HepG2 (cell line): ENCODE data around the gene TAS2R60. TPM values are rescaled to one million over a fixed set of nuclear protein-coding genes. Genes with fewer than 3 reads are reported as not detected.

Experiments used
- ARID2 ChIP-seq: sonication (generic); formaldehyde crosslinking; IDR thresholded peaks from 2 replicates; pipeline ENCODE4 v1.8.1; 2022; ENCODE audit warnings: mild to moderate bottlenecking, missing genetic modification reagents, borderline replicate concordance
- CAMTA2 ChIP-seq: sonication (generic); formaldehyde crosslinking; IDR thresholded peaks from 2 replicates; pipeline ENCODE4 v1.4.0; 2020; ENCODE audit warnings: mild to moderate bottlenecking, missing genetic modification reagents, borderline replicate concordance
- DMAP1 ChIP-seq: IDR thresholded peaks from 2 replicates; pipeline ENCODE4 v1.6.1; 2016
- ELF4 ChIP-seq: sonication (generic); formaldehyde crosslinking; IDR thresholded peaks from 2 replicates; pipeline ENCODE4 v1.5.0; 2020; ENCODE audit warnings: missing genetic modification reagents, mild to moderate bottlenecking, moderate library complexity, borderline replicate concordance
- MAF1 ChIP-seq: sonication (generic); formaldehyde crosslinking; IDR thresholded peaks from 2 replicates; pipeline ENCODE4 v1.5.0; 2020; ENCODE audit warnings: missing genetic modification reagents, borderline replicate concordance
- NFIB ChIP-seq: sonication (generic); formaldehyde crosslinking; IDR thresholded peaks from 2 replicates; pipeline ENCODE4 v1.9.0; 2021; ENCODE audit warnings: missing genetic modification reagents, mild to moderate bottlenecking, borderline replicate concordance
- YEATS4 ChIP-seq: sonication (generic); formaldehyde crosslinking; IDR thresholded peaks from 2 replicates; pipeline ENCODE4 v1.4.0; 2020; ENCODE audit warnings: missing genetic modification reagents, borderline replicate concordance
- ZNF256 ChIP-seq: sonication (generic); formaldehyde crosslinking; conservative IDR thresholded peaks from 2 replicates; pipeline ENCODE4 v1.4.0; 2020; ENCODE audit warnings: missing genetic modification reagents
- ZNF33B ChIP-seq: sonication (generic); formaldehyde crosslinking; IDR thresholded peaks from 2 replicates; pipeline ENCODE4 v1.5.1; 2020; ENCODE audit warnings: mild to moderate bottlenecking, missing genetic modification reagents
- ZNF496 ChIP-seq: sonication (generic); formaldehyde crosslinking; IDR thresholded peaks from 2 replicates; pipeline ENCODE4 v1.8.1; 2023; ENCODE audit warnings: mild to moderate bottlenecking, moderate library complexity, missing genetic modification reagents; ENCODE audit not compliant: insufficient replicate concordance
- ZNF674 ChIP-seq: sonication (generic); formaldehyde crosslinking; IDR thresholded peaks from 2 replicates; pipeline ENCODE4 v1.5.0; 2020; ENCODE audit warnings: low read depth, mild to moderate bottlenecking, missing genetic modification reagents
- polyA plus RNA-seq, 8 experiments: library from polyadenylated mRNA; depleted of rRNA in 3 of 8; stranded (reverse) in 7 of 8; unstranded in 1 of 8; fragments of >200 nt; fragmentation: Illumina TruSeq in 4 of 8; extraction: Trizol in 4 of 8; gene quantifications; 2 replicates each; pipeline versions ENCODE4 v1.2.1 to v1.2.3, GENCODE V29; 2011 to 2016; ENCODE audit warnings: low read depth in 4 of 8, missing spikeins in 1 of 8, mixed read lengths in 1 of 8; ENCODE audit not compliant: insufficient read depth in 1 of 8
- total RNA-seq, 5 experiments: library from RNA; depleted of rRNA; stranded (reverse); fragments of >200 nt; fragmentation: Illumina TruSeq; extraction: Trizol; gene quantifications; 2 replicates each; pipeline ENCODE4 v1.2.3, GENCODE V29; 2016; ENCODE audit warnings: low read depth in 1 of 5
- TF ChIP-seq, protein P1 (sequence below): sonication (generic); formaldehyde crosslinking; IDR thresholded peaks from 2 replicates; pipeline ENCODE4 v1.5.0; 2020; ENCODE audit warnings: mild to moderate bottlenecking, missing genetic modification reagents, borderline replicate concordance
- TF ChIP-seq, protein P2 (sequence below): sonication (generic); formaldehyde crosslinking; IDR thresholded peaks from 2 replicates; pipeline ENCODE4 v1.5.1; 2020; ENCODE audit warnings: missing genetic modification reagents, mild to moderate bottlenecking, borderline replicate concordance
- TF ChIP-seq, protein P3 (sequence below): sonication (generic); formaldehyde crosslinking; IDR thresholded peaks from 2 replicates; pipeline ENCODE4 v1.4.0; 2020; ENCODE audit warnings: mild to moderate bottlenecking, missing genetic modification reagents

The TAS2R60 gene
- total and polyA plus RNA-seq, 2 of the 13 experiments (the other 11 are each of a cell fraction or from before 2014, with no cell fraction given): not detected

DNA sequence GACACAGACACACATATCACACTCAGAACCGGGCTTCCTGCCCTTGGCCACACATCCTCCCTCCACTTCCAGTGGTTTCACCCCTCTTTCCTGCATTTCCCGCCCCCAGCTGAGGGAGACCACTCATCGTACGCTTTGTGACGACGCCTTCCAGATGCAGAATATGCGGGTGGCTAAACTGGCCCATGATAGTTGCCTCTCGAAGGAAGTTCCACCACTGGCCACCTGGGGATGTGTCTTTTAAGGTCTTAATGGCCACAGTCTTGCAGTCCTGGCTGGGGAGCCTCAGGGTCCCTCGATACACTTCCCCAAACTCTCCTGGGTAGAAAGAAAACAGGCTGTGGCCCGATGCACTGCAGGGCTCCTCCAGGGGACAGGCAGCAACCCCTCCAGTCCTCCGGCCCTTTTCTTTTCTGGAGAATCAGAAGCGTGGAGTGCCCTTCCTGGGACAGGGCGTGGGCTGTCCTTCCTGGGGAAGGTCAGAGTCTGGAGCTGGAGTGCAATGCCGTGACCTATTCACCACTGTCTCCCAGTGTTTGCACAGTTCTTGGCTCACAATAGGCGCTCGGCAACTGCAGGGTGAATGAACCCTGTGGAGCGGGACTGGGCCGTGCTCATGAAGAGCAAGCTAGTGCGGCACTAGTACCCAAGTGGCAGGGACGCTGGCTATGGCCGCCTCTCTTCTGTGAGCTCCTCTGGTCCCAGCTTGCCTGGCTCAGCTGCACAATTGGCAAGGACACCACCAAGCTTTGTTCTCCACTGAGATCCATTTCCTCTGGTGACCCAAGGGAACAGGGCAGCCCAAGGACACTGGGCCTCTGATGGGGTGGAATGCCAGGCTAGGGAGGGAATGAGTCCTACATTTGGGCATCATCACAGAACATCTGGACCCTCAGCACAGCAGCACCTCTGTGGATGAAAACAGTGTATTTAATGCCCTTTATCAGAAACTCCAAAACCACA lies 47.8 kb upstream of the TAS2R60 start (continued):
- TF ChIP-seq, protein P1, sequence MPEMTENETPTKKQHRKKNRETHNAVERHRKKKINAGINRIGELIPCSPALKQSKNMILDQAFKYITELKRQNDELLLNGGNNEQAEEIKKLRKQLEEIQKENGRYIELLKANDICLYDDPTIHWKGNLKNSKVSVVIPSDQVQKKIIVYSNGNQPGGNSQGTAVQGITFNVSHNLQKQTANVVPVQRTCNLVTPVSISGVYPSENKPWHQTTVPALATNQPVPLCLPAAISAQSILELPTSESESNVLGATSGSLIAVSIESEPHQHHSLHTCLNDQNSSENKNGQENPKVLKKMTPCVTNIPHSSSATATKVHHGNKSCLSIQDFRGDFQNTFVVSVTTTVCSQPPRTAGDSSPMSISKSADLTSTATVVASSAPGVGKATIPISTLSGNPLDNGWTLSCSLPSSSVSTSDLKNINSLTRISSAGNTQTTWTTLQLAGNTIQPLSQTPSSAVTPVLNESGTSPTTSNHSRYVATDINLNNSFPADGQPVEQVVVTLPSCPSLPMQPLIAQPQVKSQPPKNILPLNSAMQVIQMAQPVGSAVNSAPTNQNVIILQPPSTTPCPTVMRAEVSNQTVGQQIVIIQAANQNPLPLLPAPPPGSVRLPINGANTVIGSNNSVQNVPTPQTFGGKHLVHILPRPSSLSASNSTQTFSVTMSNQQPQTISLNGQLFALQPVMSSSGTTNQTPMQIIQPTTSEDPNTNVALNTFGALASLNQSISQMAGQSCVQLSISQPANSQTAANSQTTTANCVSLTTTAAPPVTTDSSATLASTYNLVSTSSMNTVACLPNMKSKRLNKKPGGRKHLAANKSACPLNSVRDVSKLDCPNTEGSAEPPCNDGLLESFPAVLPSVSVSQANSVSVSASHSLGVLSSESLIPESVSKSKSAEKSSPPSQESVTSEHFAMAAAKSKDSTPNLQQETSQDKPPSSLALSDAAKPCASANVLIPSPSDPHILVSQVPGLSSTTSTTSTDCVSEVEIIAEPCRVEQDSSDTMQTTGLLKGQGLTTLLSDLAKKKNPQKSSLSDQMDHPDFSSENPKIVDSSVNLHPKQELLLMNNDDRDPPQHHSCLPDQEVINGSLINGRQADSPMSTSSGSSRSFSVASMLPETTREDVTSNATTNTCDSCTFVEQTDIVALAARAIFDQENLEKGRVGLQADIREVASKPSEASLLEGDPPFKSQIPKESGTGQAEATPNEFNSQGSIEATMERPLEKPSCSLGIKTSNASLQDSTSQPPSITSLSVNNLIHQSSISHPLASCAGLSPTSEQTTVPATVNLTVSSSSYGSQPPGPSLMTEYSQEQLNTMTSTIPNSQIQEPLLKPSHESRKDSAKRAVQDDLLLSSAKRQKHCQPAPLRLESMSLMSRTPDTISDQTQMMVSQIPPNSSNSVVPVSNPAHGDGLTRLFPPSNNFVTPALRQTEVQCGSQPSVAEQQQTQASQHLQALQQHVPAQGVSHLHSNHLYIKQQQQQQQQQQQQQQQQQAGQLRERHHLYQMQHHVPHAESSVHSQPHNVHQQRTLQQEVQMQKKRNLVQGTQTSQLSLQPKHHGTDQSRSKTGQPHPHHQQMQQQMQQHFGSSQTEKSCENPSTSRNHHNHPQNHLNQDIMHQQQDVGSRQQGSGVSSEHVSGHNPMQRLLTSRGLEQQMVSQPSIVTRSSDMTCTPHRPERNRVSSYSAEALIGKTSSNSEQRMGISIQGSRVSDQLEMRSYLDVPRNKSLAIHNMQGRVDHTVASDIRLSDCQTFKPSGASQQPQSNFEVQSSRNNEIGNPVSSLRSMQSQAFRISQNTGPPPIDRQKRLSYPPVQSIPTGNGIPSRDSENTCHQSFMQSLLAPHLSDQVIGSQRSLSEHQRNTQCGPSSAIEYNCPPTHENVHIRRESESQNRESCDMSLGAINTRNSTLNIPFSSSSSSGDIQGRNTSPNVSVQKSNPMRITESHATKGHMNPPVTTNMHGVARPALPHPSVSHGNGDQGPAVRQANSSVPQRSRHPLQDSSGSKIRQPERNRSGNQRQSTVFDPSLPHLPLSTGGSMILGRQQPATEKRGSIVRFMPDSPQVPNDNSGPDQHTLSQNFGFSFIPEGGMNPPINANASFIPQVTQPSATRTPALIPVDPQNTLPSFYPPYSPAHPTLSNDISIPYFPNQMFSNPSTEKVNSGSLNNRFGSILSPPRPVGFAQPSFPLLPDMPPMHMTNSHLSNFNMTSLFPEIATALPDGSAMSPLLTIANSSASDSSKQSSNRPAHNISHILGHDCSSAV: no peak
- TF ChIP-seq ELF4 (CRISPR knock-in tag): no peak
- TF ChIP-seq, protein P2, sequence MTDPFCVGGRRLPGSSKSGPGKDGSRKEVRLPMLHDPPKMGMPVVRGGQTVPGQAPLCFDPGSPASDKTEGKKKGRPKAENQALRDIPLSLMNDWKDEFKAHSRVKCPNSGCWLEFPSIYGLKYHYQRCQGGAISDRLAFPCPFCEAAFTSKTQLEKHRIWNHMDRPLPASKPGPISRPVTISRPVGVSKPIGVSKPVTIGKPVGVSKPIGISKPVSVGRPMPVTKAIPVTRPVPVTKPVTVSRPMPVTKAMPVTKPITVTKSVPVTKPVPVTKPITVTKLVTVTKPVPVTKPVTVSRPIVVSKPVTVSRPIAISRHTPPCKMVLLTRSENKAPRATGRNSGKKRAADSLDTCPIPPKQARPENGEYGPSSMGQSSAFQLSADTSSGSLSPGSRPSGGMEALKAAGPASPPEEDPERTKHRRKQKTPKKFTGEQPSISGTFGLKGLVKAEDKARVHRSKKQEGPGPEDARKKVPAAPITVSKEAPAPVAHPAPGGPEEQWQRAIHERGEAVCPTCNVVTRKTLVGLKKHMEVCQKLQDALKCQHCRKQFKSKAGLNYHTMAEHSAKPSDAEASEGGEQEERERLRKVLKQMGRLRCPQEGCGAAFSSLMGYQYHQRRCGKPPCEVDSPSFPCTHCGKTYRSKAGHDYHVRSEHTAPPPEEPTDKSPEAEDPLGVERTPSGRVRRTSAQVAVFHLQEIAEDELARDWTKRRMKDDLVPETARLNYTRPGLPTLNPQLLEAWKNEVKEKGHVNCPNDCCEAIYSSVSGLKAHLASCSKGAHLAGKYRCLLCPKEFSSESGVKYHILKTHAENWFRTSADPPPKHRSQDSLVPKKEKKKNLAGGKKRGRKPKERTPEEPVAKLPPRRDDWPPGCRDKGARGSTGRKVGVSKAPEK: 0 out of 2 replicates have a peak, but pooled peaks have one; percentile 75
- TF ChIP-seq ARID2 (CRISPR knock-in tag): no peak
- no peak for TF ChIP-seq ZNF496 (CRISPR knock-in tag)
- peak; percentile 70; the same call in 1 of the 2 replicates for TF ChIP-seq MAF1
- TF ChIP-seq ZNF33B (CRISPR knock-in tag): 0 out of 2 replicates have a peak, but pooled peaks have one; percentile 27
- TF ChIP-seq ZNF674 (CRISPR knock-in tag): no peak
- TF ChIP-seq ZNF256 (CRISPR knock-in tag): no peak
- TF ChIP-seq CAMTA2 (CRISPR knock-in tag): no peak
- TF ChIP-seq DMAP1 (CRISPR knock-in tag): no peak
- TF ChIP-seq, protein P3, sequence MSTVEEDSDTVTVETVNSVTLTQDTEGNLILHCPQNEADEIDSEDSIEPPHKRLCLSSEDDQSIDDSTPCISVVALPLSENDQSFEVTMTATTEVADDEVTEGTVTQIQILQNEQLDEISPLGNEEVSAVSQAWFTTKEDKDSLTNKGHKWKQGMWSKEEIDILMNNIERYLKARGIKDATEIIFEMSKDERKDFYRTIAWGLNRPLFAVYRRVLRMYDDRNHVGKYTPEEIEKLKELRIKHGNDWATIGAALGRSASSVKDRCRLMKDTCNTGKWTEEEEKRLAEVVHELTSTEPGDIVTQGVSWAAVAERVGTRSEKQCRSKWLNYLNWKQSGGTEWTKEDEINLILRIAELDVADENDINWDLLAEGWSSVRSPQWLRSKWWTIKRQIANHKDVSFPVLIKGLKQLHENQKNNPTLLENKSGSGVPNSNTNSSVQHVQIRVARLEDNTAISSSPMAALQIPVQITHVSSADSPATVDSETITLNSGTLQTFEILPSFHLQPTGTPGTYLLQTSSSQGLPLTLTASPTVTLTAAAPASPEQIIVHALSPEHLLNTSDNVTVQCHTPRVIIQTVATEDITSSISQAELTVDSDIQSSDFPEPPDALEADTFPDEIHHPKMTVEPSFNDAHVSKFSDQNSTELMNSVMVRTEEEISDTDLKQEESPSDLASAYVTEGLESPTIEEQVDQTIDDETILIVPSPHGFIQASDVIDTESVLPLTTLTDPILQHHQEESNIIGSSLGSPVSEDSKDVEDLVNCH: no peak
- peak; percentile 60; the same call in 1 of the 2 replicates for TF ChIP-seq YEATS4 (CRISPR knock-in tag)
- TF ChIP-seq NFIB (CRISPR knock-in tag): no peak
